Thoracic aorta (tissue), 2 donors: ENCODE results near the gene MICAL2. TPM values are rescaled to one million over a fixed set of nuclear protein-coding genes. Genes with fewer than 3 reads are reported as not detected.

Source experiments
- ATAC-seq: fragments of 150-250 bp; one replicate; pipeline ENCODE4 v1.8.0; 2017; ENCODE audit warnings: low read depth; ENCODE audit not compliant: insufficient number of reproducible peaks, low FRiP score
- DNase-seq: peaks from one replicate; pipeline ENCODE4 v3.0.0-alpha.2; 2020; ENCODE audit warnings: low spot score
- H3K27ac ChIP-seq, 2 donors: fragments of 200-600 bp; sonication (generic); 1 replicate in 1 of 2; 2 replicates in 1 of 2; pipeline ENCODE4 v1.5.1; 2016; ENCODE audit warnings: mild to moderate bottlenecking in 2 of 2, moderate library complexity in 2 of 2
- H3K27me3 ChIP-seq: fragments of 200-600 bp; sonication (generic); replicated peaks from 2 replicates; pipeline ENCODE4 v1.6.0; 2016; ENCODE audit warnings: mild to moderate bottlenecking; ENCODE audit not compliant: insufficient read depth
- H3K36me3 ChIP-seq: fragments of 200-600 bp; sonication (generic); one replicate; pipeline ENCODE4 v1.5.1; 2016
- H3K4me1 ChIP-seq, 2 donors: fragments of 200-600 bp; sonication (generic); 1 replicate in 1 of 2; 2 replicates in 1 of 2; pipeline versions ENCODE4 v1.5.1 to v1.6.0; 2016; ENCODE audit warnings: low read depth in 2 of 2, mild to moderate bottlenecking in 1 of 2; ENCODE audit not compliant: control insufficient read depth in 1 of 2
- H3K4me3 ChIP-seq: fragments of 200-600 bp; sonication (generic); 2 replicates; pipeline ENCODE4 v1.5.1; 2016; ENCODE audit warnings: mild to moderate bottlenecking
- H3K9me3 ChIP-seq: fragments of 200-600 bp; sonication (generic); 2 replicates; pipeline ENCODE4 v1.5.1; 2016
- CTCF ChIP-seq: fragments of 200-600 bp; sonication (generic); IDR thresholded peaks from one replicate; pipeline ENCODE4 v1.5.1; 2019; ENCODE audit warnings: antibody characterized with exemption
- total RNA-seq, 2 donors: library from RNA; depleted of rRNA; stranded (reverse); fragments of >200 nt; gene quantifications; one replicate each; pipeline versions ENCODE4 v1.1.0 to v1.2.3, GENCODE V29; 2016

The MICAL2 gene
- total RNA-seq, 2 donors from 2014 or later = 791 to 989 TPM

GRCh38 chr11:12251666-12252560, 141.5 kb downstream of the MICAL2 start:
- Histone ChIP-seq H3K27me3 (no peaks in the 10 kb centered on the region), H3K9me3 (no peaks in the 10 kb centered on the region), H3K27ac (peak overlapping the region; percentile 42 to 75), H3K36me3 (peaks cover 84% of the 10 kb centered on the region), H3K4me1 (peaks cover 15 to 51% of the 10 kb centered on the region in 2 donors), H3K4me3 (no peak overlapping the region)
- no peak for TF ChIP-seq CTCF
- ATAC-seq (no peak), DNase-seq (no peak)

- Histone ChIP-seq H3K4me1 (peaks cover 0 to 52% of the 10 kb centered on the region in 2 donors), H3K36me3 (peaks cover 84% of the 10 kb centered on the region), H3K4me3 (no peak overlapping the region), H3K9me3 (no peaks in the 10 kb centered on the region), H3K27ac (peak overlapping the region; percentile 17 to 45), H3K27me3 (no peaks in the 10 kb centered on the region)
- ATAC-seq (no peak), DNase-seq (no peak)
- no peak for TF ChIP-seq CTCF
Measured at GRCh38 chr11:12253843-12254281, 143.5 kb downstream of the MICAL2 start.

GRCh38 chr11:12258451-12258850, 148.1 kb downstream of the MICAL2 start:
- Histone ChIP-seq H3K4me1 (peaks cover 5 to 62% of the 10 kb centered on the region in 2 donors), H3K27me3 (no peaks in the 10 kb centered on the region), H3K4me3 (no peak overlapping the region), H3K27ac (peak overlapping the region; percentile 55), H3K9me3 (no peaks in the 10 kb centered on the region), H3K36me3 (peaks cover 91% of the 10 kb centered on the region)
- ATAC-seq = no peak
- TF ChIP-seq CTCF = no peak
- DNase-seq = no peak

- Histone ChIP-seq H3K27ac (peak overlapping the region; percentile 66 to 71), H3K4me1 (peaks cover 5 to 62% of the 10 kb centered on the region in 2 donors), H3K9me3 (no peaks in the 10 kb centered on the region), H3K4me3 (no peak overlapping the region), H3K36me3 (peaks cover 90% of the 10 kb centered on the region), H3K27me3 (no peaks in the 10 kb centered on the region)
- ATAC-seq (no peak), DNase-seq (no peak)
- TF ChIP-seq CTCF = no peak
Measured at GRCh38 chr11:12259956-12260355, 149.6 kb downstream of the MICAL2 start.

GRCh38 chr11:12260731-12261521, 150.5 kb downstream of the MICAL2 start:
- no peak for TF ChIP-seq CTCF
- no peaks in the 10 kb centered on the region for H3K9me3 ChIP-seq
- no peak overlapping the region for H3K4me3 ChIP-seq
- peaks cover 80% of the 10 kb centered on the region for H3K36me3 ChIP-seq
- peaks cover 5 to 62% of the 10 kb centered on the region in 2 donors for H3K4me1 ChIP-seq
- DNase-seq (no peak), ATAC-seq (no peak)
- no peaks in the 10 kb centered on the region for H3K27me3 ChIP-seq
- peak overlapping the region; percentile 59 to 71 for H3K27ac ChIP-seq
